ENCODE data around the gene CELF5. TPM values are rescaled to one million over a fixed set of nuclear protein-coding genes. Genes with fewer than 3 reads are reported as not detected.

CELF5 gene
- total RNA-seq, 1 experiment from 2014 or later = not detected

- Histone ChIP-seq H3K36me3 (no peaks in the 10 kb centered on the region), H3K27me3 (no peaks in the 10 kb centered on the region), H3K4me3 (no peak overlapping the region), H3K9me3 (no peaks in the 10 kb centered on the region)
- no peak for DNase-seq
Measured at GRCh38 chr19:3249408-3249807, 24.9 kb downstream of the CELF5 start.

GRCh38 chr19:3250675-3251074, 26.2 kb downstream of the CELF5 start:
- no peak overlapping the region for H3K4me3 ChIP-seq
- DNase-seq = no peak

GRCh38 chr19:3251229-3251628, 26.8 kb downstream of the CELF5 start:
- no peaks in the 10 kb centered on the region for H3K36me3 ChIP-seq
- no peaks in the 10 kb centered on the region for H3K9me3 ChIP-seq
- H3K27me3 ChIP-seq = no peaks in the 10 kb centered on the region
- H3K4me3 ChIP-seq = no peak overlapping the region
- DNase-seq = no peak

More at GRCh38 chr19:3250675-3251074, 26.2 kb downstream of the CELF5 start:
- Histone ChIP-seq H3K9me3 (no peaks in the 10 kb centered on the region), H3K36me3 (no peaks in the 10 kb centered on the region), H3K27me3 (no peaks in the 10 kb centered on the region)

- no peak for DNase-seq
- Histone ChIP-seq H3K36me3 (no peaks in the 10 kb centered on the region), H3K4me3 (no peak overlapping the region), H3K27me3 (no peaks in the 10 kb centered on the region), H3K9me3 (no peaks in the 10 kb centered on the region)
Measured at GRCh38 chr19:3252650-3253049, 28.2 kb downstream of the CELF5 start.

- Histone ChIP-seq H3K9me3 (no peaks in the 10 kb centered on the region), H3K4me3 (no peak overlapping the region), H3K36me3 (no peaks in the 10 kb centered on the region), H3K27me3 (no peaks in the 10 kb centered on the region)
- DNase-seq = no peak
Measured at GRCh38 chr19:3253270-3253669, 28.8 kb downstream of the CELF5 start.

GRCh38 chr19:3254520-3254919, 30.1 kb downstream of the CELF5 start:
- no peak for DNase-seq
- no peaks in the 10 kb centered on the region for H3K27me3 ChIP-seq
- H3K36me3 ChIP-seq = no peaks in the 10 kb centered on the region
- H3K4me3 ChIP-seq = no peak overlapping the region
- H3K9me3 ChIP-seq = no peaks in the 10 kb centered on the region

GRCh38 chr19:3257071-3257470, 32.6 kb downstream of the CELF5 start:
- DNase-seq = no peak
- no peaks in the 10 kb centered on the region for H3K9me3 ChIP-seq
- H3K27me3 ChIP-seq = no peaks in the 10 kb centered on the region
- H3K4me3 ChIP-seq = no peak overlapping the region
- no peaks in the 10 kb centered on the region for H3K36me3 ChIP-seq

GRCh38 chr19:3262362-3262761, 37.9 kb downstream of the CELF5 start:
- no peaks in the 10 kb centered on the region for H3K36me3 ChIP-seq
- H3K27me3 ChIP-seq = no peaks in the 10 kb centered on the region
- no peaks in the 10 kb centered on the region for H3K9me3 ChIP-seq
- no peak overlapping the region for H3K4me3 ChIP-seq
- no peak for DNase-seq

- Histone ChIP-seq H3K36me3 (no peaks in the 10 kb centered on the region), H3K9me3 (no peaks in the 10 kb centered on the region), H3K27me3 (no peaks in the 10 kb centered on the region; the same call in 1 of the 2 replicates), H3K4me3 (no peak overlapping the region)
- no peak for DNase-seq
Measured at GRCh38 chr19:3263866-3264265, 39.4 kb downstream of the CELF5 start.

GRCh38 chr19:3265432-3265831, 41.0 kb downstream of the CELF5 start:
- Histone ChIP-seq H3K27me3 (peaks cover 9% of the 10 kb centered on the region), H3K4me3 (no peak overlapping the region), H3K9me3 (no peaks in the 10 kb centered on the region), H3K36me3 (no peaks in the 10 kb centered on the region)
- DNase-seq = no peak

GRCh38 chr19:3266092-3266693, 41.7 kb downstream of the CELF5 start:
- no peak for DNase-seq
- H3K4me3 ChIP-seq = no peak overlapping the region
- H3K27me3 ChIP-seq = peaks cover 9% of the 10 kb centered on the region
- no peaks in the 10 kb centered on the region for H3K36me3 ChIP-seq
- no peaks in the 10 kb centered on the region for H3K9me3 ChIP-seq

GRCh38 chr19:3266792-3267514, 42.5 kb downstream of the CELF5 start:
- no peaks in the 10 kb centered on the region for H3K9me3 ChIP-seq
- H3K4me3 ChIP-seq = no peak overlapping the region
- H3K36me3 ChIP-seq = no peaks in the 10 kb centered on the region
- DNase-seq = no peak
- H3K27me3 ChIP-seq = peaks cover 9% of the 10 kb centered on the region

- no peak for DNase-seq
- no peaks in the 10 kb centered on the region for H3K36me3 ChIP-seq
Measured at GRCh38 chr19:3268326-3268725, 43.9 kb downstream of the CELF5 start.

GRCh38 chr19:3268763-3269162, 44.3 kb downstream of the CELF5 start:
- no peak for DNase-seq
- H3K4me3 ChIP-seq = no peak overlapping the region
- H3K9me3 ChIP-seq = no peaks in the 10 kb centered on the region
- peaks cover 9% of the 10 kb centered on the region for H3K27me3 ChIP-seq
- H3K36me3 ChIP-seq = no peaks in the 10 kb centered on the region

More at GRCh38 chr19:3268326-3268725, 43.9 kb downstream of the CELF5 start:
- H3K27me3 ChIP-seq = peaks cover 9% of the 10 kb centered on the region
- H3K9me3 ChIP-seq = no peaks in the 10 kb centered on the region
- no peak overlapping the region for H3K4me3 ChIP-seq

- no peaks in the 10 kb centered on the region for H3K36me3 ChIP-seq
- H3K27me3 ChIP-seq = peaks cover 9% of the 10 kb centered on the region
- no peak for DNase-seq
- no peaks in the 10 kb centered on the region for H3K9me3 ChIP-seq
- H3K4me3 ChIP-seq = no peak overlapping the region
Measured at GRCh38 chr19:3269916-3270671, 45.6 kb downstream of the CELF5 start.

- DNase-seq = no peak
- Histone ChIP-seq H3K4me3 (no peak overlapping the region), H3K27me3 (peaks cover 9% of the 10 kb centered on the region), H3K36me3 (no peaks in the 10 kb centered on the region), H3K9me3 (no peaks in the 10 kb centered on the region)
Measured at GRCh38 chr19:3270902-3271301, 46.4 kb downstream of the CELF5 start.

- peaks cover 9% of the 10 kb centered on the region for H3K27me3 ChIP-seq
Measured at GRCh38 chr19:3272401-3272931, 48.0 kb downstream of the CELF5 start.

More at GRCh38 chr19:3272401-3272931, 48.0 kb downstream of the CELF5 start:
- DNase-seq = no peak
- H3K36me3 ChIP-seq = no peaks in the 10 kb centered on the region
- H3K4me3 ChIP-seq = no peak overlapping the region
- H3K9me3 ChIP-seq = no peaks in the 10 kb centered on the region

Data from MG63 (cell line).